ENCODE data around the gene LARGE1.
"Not testable (repeated sequence)": the region's sequence is repeated elsewhere in the genome, so short reads cannot be mapped to it uniquely, and the experiment has no call there.

Gene LARGE1

DNA sequence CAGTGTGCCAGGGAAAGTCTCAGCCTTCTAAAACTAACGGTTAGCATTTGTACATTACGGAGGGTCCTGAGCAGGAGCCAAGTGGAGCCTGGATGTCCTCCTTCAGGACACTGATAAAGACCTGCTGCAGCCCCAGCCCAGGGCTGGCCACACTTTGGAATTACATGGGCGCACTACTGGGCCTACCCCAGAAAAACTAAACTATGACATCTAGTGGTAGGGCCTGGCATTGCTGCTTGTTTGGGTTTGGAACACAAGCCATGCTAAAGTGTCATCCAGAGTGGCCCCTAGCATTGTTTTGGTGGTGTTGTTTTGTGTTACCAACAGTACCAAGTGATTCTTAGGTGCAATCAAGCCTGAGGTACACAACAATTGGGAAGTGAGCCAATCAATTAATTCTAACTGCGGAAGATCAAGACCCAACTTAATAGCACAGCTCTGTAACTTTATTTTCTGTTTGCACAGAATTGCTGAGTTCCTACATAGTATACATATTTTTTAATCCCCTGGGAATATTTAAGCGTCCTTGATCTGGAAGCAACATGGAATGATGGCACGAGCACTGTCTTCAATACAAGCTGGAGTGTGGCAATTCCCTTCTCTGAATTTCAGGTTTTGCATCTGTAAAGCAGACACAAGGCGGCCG, 340.7 kb downstream of the LARGE1 start:
- no peak for DNase-seq

- DNase-seq, result no peak
These were observed 341.5 kb downstream of the LARGE1 start for GRCh38 chr22:33578752-33579151.

- DNase-seq, result no peak
These were observed 342.3 kb downstream of the LARGE1 start for GRCh38 chr22:33577862-33578411.

- DNase-seq, result no peak
These were observed 344.1 kb downstream of the LARGE1 start for GRCh38 chr22:33576205-33576604.

- DNase-seq, result no peak
These were observed 344.5 kb downstream of the LARGE1 start for GRCh38 chr22:33575771-33576170.

- no peak for DNase-seq
These were observed 345.2 kb downstream of the LARGE1 start for GRCh38 chr22:33575041-33575440.

DNA sequence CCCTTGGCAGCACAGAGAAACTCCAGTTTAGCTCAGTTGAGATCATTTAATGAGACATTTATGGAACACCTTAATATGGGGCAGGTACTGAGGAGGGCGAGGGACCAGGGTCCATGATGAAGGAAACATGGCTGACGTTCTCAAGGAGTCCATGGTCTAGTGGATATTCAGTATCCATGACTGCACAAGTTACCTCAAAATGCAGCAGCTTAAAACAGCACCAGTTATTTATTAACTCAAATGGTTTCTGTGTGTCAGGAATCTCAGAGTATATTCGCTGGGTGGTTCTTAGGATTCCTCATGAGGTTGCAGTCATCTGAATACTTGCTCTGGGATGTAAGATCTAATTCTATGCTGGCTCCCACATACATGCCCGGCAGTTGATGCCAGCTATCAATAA, 346.8 kb downstream of the LARGE1 start:
- no peak for DNase-seq

- no peak for DNase-seq
These were observed 348.2 kb downstream of the LARGE1 start for GRCh38 chr22:33572086-33572485.

GRCh38 chr22:33570110-33570509, 350.2 kb downstream of the LARGE1 start:
- no peak for DNase-seq

DNA sequence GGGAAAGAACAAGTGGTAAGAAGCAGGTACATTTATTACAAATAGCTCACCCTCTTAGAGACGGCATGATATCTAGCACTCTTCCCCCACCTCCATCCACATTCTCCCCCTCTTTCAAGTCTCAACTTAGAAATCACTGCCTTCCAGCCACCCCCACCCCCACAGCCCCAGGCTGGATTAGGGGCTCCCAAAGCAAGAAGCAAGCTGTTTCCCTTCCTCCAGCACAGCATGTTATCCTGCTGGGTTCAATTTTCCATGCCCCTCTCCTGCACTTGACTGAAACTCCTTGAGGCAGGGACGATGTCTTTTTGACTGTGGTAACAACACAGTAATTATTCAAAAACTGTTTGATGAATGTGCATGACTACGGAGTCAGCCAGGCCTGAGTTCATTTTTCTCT, 350.7 kb downstream of the LARGE1 start:
- no peak for DNase-seq

GRCh38 chr22:33569018-33569417, 351.3 kb downstream of the LARGE1 start:
- no peak for DNase-seq

DNA sequence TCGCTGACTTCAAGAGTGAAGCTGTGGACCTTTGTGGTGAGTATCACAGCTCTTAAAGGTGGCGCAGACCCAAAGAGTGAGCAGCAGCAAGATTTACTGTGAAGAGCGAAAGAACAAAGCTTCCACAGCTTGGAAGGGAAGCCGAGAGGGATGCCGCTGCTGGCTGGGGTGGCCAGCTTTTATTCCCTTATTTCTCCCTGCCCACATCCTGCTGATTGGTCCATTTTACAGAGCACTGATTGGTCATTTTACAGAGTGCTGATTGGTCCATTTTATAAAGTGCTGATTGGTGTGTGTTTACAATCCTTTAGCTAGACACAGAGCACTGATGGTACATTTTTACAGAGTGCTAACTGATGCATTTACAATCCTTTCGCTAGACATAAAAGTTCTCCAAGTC, 353.8 kb downstream of the LARGE1 start:
- not testable (repeated sequence) for DNase-seq

DNA sequence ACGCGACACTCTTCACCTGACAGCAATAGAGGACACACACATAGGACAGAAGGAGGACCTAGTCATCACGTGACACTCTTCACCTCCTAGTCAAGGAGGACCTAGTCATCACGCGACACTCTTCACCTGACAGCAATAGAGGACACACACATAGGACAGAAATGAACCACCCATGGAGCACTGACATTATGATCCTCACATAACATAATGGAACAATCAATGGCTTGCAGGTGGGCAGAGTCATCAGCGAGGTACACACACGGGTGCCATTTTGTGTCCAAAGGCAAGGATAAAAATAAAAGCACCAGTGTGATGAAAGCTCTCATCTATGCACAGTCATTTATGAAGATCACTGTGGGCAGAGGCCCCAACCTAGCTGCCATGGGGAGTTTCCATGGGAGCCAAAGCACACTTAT, 354.7 kb downstream of the LARGE1 start:
- no peak for DNase-seq

DNA sequence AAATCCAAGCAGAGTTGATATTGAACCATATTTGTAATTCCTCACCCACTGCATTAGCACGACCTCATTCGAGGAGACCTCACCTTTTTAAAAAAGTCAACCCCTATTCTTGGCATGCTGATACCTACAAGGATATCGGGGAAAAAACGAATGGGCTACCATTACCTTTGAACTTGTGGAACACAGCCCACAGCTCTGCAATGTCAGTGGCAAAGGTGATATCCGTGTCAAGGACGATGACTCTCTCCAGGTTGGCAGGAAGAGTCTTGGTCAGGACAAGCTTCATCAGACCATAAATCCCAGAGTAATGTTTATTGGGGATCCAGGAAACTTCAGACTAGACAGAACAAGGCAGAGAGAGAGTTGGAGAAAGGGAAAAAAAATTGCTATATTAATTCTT, 355.6 kb downstream of the LARGE1 start:
- DNase-seq, result no peak

- no peak for DNase-seq
These were observed 356.9 kb downstream of the LARGE1 start for GRCh38 chr22:33563220-33563964.

- no peak for DNase-seq
These were observed 357.8 kb downstream of the LARGE1 start for GRCh38 chr22:33562501-33562900.

DNA sequence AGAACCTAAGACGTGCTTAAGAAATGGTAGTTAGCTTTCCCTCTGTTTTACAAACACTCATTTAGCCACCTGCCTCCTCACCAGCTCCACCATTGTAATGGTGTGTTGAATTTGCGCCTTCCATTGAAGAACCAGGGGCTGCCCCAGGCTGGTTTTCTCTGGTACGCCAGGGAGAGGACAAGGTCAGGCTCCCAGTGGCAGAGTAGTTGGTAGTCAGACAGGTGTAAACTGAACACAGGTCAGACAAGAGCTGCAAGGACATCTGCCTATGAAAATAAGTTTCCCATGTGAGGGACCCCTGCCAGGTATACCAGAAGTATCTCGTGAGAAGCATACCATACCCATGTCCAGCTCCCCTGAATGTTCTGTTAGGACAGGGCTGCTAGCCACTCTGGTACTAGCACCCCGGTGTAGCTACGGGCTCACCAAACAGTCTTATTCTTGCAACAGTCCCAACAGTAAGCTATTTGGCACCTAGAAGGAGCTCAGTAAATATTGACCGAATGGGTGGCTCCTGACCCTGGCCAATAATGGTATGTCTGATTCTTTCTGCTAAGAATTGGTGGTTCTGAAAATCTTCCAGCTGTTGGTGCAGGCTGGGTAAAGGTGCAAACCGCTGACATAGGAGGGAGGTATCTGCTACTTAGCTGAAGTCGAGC, 359.0 kb downstream of the LARGE1 start:
- no peak for DNase-seq

DNA sequence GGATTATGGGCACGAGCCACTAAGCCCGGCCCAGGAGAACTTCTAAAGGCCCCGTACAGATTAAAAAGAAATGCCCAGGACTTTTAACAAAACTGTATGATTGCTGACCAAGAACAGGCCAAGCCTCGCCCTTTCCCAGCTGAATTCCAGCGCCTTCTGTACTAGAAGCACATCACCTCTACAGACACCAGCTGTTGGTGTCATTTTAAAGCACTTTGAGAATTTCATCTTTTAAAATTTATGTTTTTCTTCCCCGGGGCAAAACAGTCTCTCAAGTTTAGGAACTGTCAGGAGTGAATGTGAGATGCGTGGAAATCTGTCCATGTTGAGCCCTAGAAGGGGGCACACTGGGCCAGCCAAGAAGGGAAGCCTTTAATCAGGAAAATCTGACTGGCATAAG, 362.4 kb downstream of the LARGE1 start:
- DNase-seq, result no peak

GRCh38 chr22:33555814-33556522, 364.3 kb downstream of the LARGE1 start:
- no peak for DNase-seq

GRCh38 chr22:33553493-33553892, 366.8 kb downstream of the LARGE1 start:
- no peak for DNase-seq

DNA sequence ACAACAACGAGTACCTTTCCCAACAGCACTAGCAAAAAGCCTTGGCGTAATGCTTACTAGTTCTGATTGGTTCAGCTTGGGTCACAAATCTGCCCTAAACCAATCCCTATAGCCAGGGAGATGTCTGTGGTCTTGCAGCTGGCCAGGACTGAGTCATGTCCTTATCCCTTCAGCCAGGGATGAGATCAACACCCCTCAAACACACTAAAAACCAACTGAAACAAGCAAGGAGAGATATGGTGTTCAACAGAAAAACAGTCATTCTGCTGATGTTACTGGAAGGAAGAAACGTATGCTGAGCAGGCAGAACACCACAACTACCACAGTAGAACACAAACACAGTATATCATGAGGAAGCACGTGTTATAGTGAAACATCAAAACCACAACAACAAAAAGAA, 375.6 kb downstream of the LARGE1 start:
- DNase-seq, result no peak

- no peak for DNase-seq
These were observed 377.6 kb downstream of the LARGE1 start for GRCh38 chr22:33542722-33543121.

- no peak for DNase-seq
These were observed 378.1 kb downstream of the LARGE1 start for GRCh38 chr22:33542153-33542552.
